HG03159 (cell line): Measurements from ENCODE around the gene PCDHGB5.

ENCODE experiments used
- ATAC-seq: cut with Tn5 transposase; IDR thresholded peaks from one replicate; pipeline ENCODE4 v1.9.1; 2021; ENCODE audit warnings: mild to moderate bottlenecking, moderate library complexity; ENCODE audit not compliant: unreplicated experiment

Gene PCDHGB5

DNA sequence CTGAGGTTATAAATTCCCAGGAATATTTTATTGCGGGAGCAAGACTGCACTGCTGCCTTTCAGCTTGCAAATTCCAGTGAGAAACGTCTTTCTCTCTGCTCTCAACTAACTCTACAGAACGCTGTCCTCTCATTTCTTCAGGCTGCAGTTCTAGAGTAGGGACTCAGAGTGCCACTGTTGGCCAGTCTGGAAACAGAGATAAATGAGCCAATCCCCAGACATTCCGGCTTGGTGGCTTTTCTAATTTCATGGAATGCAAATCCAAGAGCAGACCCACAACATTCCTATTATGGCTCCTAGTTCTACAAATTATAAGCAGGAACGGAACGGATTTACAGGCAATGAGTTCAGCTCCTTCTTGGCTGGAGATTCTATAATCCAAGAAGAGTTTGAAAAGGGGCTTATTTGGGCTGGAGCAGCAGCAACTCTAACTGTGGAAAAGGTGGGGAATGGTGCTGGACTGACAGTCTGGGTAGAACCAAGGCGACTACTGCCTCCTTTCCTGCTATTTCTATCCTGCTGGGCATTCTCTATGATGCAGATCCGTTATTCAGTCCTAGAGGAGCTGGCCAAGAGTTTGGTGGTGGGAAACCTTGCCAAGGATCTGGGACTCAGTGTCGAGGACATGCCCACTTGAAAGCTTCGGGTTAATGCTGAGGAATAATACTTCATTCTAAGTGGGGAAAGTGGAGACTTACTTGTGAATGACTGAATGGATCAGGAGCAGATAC lies 41.8 kb downstream of the PCDHGB5 start:
- no peak for ATAC-seq

GRCh38 chr5:141440341-141440740 lies 42.6 kb downstream of the PCDHGB5 start:
- no peak for ATAC-seq

GRCh38 chr5:141441571-141442170 lies 43.9 kb downstream of the PCDHGB5 start:
- no peak for ATAC-seq
